Inflammatory macrophage treated with lipopolysaccharide for 1 hour (primary cell): ENCODE measurements around the gene TMEM9B.
"Not testable (repeated sequence)": the region's sequence is repeated elsewhere in the genome, so short reads cannot be mapped to it uniquely, and the experiment has no call there.

ENCODE experiments used
- DNase-seq, 2 donors: peaks; one replicate each; pipeline ENCODE4 v3.0.0-alpha.2; 2020 to 2022

The TMEM9B gene

GRCh38 chr11:8964324-8965320, at the start of gene TMEM9B:
Gene TMEM9B (minus strand): TSS chr11:8964442. CDS start chr11:8964313, 129 bp downstream.
- DNase-seq: peak; percentile 87 to 89

GRCh38 chr11:9013373-9013772, 49.1 kb upstream of the TMEM9B start:
- no peak for DNase-seq

- not testable (repeated sequence) for DNase-seq
Observed at GRCh38 chr11:9009538-9009937, 45.3 kb upstream of the TMEM9B start.

GRCh38 chr11:9008661-9009060, 44.4 kb upstream of the TMEM9B start:
- no peak for DNase-seq

GRCh38 chr11:9008011-9008550, 43.8 kb upstream of the TMEM9B start:
- DNase-seq: peak in 1 of 2 donors; percentile 51

- DNase-seq: no peak
Observed at GRCh38 chr11:9005087-9005486, 40.8 kb upstream of the TMEM9B start.

- DNase-seq: no peak
Observed at GRCh38 chr11:9004183-9004926, 40.1 kb upstream of the TMEM9B start.

- peak; percentile 58 to 75 for DNase-seq
Observed at GRCh38 chr11:9003573-9004182, 39.4 kb upstream of the TMEM9B start, which contains the start of gene NRIP3. Gene NRIP3 (minus strand): TSS chr11:9004001. CDS start chr11:9003935, 66 bp downstream.

- peak; percentile 27 to 46 for DNase-seq
Observed at GRCh38 chr11:9002920-9003572, 38.8 kb upstream of the TMEM9B start.

GRCh38 chr11:9001736-9002135, 37.5 kb upstream of the TMEM9B start:
- peak; percentile 89 to 97 for DNase-seq

GRCh38 chr11:8998017-8998416, 33.8 kb upstream of the TMEM9B start:
- DNase-seq: no peak

- DNase-seq: peak; percentile 22 to 23
Observed at GRCh38 chr11:8997451-8997850, 33.2 kb upstream of the TMEM9B start.

- DNase-seq: peak; percentile 28 to 48
Observed at GRCh38 chr11:8989453-8989852, 25.2 kb upstream of the TMEM9B start.

- no peak for DNase-seq
Observed at GRCh38 chr11:8988329-8989234, 24.3 kb upstream of the TMEM9B start.

GRCh38 chr11:8987446-8987845, 23.2 kb upstream of the TMEM9B start:
- DNase-seq: no peak

GRCh38 chr11:8986772-8987171, 22.5 kb upstream of the TMEM9B start:
- not testable (repeated sequence) for DNase-seq

GRCh38 chr11:8985462-8985861, 21.2 kb upstream of the TMEM9B start:
- DNase-seq: no peak

GRCh38 chr11:8983552-8983951, 19.3 kb upstream of the TMEM9B start:
- no peak for DNase-seq

- no peak for DNase-seq
Observed at GRCh38 chr11:8980485-8980884, 16.2 kb upstream of the TMEM9B start.

- not testable (repeated sequence) for DNase-seq
Observed at GRCh38 chr11:8979365-8979764, 15.1 kb upstream of the TMEM9B start.

- DNase-seq: no peak
Observed at GRCh38 chr11:8973121-8973520, 8.9 kb upstream of the TMEM9B start.
